ENCODE measurements around the gene RITA1.
"Not testable (repeated sequence)": the region's sequence is repeated elsewhere in the genome, so short reads cannot be mapped to it uniquely, and the experiment has no call there.

The RITA1 gene, protein sequence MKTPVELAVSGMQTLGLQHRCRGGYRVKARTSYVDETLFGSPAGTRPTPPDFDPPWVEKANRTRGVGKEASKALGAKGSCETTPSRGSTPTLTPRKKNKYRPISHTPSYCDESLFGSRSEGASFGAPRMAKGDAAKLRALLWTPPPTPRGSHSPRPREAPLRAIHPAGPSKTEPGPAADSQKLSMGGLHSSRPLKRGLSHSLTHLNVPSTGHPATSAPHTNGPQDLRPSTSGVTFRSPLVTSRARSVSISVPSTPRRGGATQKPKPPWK

DNA sequence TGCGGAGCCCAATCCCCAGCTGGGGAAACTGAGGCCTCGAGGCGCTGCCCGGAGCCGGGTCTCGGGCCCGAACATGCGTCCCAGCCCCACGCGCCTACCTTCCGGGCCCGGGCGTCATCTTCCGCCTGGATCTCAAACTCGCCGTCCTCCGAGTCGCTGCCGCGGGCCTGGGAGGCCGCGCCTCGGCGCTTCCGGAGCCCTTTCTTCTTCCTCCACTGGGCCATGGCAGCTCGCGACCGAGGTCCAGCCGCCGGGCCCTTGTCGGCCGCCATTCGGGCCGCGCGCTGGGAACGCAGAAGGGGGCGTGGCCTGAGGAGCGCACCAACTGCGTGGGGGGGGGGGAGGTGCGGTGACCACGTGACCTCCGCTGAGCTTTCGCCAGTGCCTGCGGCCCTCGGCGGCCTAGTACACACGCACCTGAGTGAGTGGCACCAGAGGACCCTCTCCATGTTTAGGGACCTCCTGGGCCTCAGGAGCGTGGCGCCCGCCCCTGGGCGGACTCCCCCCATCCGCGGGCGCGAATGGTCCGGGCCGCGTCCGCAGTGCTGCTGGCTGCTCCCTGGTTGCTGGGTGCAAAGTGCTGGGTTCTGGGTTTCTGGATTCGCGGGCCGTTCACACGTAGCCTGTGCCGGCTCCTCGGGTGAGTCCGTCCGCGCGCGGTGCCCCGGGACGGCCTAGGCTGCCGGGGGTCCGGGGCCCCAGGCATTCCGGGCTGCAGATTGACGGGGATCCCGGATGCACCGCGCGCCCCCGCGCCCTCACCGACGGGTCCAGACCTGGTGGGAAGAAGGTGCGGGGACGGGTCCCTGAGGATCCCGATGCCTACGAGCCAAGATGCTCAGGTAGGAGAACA is at the start of gene RITA1, which contains the start of gene DDX54:
RITA1 (plus strand) TSS at position 542 of the 853 bp plus-strand sequence. CDS start 1,026 bp downstream, outside the sequence.
DDX54 (minus strand) TSS at position 299 of the 853 bp plus-strand sequence; CDS start at position 272, 27 bp downstream.
- DNase-seq: peak; percentile 77

DNA sequence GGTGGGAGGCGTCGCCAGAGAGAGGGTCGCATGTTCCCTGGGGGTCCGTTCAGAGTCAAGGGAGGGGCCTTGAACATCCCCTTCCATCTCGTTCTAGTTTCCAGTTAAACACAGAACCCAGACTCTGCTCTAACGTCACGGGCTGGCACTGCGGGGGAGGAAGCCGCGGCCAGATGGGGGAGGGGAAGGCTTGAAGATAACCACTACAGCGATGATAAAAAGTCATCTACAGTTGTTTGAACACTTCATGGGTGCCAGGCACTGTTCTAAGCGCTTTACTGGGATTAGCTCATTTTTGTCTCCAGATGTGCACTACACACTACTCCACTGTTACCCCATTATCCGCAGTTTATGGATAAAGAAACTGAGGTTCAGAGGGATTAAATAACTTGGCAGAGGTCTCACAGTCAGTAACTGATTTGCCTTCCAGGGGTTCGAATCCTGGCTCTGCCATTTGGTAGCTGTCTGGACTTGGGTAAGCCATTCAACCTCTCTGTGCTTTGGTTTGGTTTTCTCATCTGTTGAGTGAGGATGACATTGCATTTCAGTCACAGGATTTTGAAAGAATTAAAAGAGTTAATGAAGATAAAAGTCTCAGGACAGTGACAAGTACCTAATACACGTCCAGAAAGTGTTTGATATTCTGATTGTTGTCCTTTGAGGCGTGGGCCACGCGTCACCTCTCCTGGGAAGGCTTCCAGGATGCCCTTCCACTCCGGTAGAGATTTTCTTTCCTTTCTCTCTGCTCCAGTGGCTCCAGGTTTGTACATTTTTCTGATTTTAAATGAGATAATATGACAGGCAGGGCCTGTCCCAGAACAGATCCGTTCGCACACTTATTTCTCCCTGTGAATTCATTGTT is 49.2 kb upstream of the RITA1 start:
- peak; percentile 6 for DNase-seq

- no peak for DNase-seq
These were observed 48.5 kb upstream of the RITA1 start for GRCh38 chr12:113136990-113137511.

GRCh38 chr12:113137861-113138783 is 47.4 kb upstream of the RITA1 start:
- DNase-seq: no peak

DNA sequence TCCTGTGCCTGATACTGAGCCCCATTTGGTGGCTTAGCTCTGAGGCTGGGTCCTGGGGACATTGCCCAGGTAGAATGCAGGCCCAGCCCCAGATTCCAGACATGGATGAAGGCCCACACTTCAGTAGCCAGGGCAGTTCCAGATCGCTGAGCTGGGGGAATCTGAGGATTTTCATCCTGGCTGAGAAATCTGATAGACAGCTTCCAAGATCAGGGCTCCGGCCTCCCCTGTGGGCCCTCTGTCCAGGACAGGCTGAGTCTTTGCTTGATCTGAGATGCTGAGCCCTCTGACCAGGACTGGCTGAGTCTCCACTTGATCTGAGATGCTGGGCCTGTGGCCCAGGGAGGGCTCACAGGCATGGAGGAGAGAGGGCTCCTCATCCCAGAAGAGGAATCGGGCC is 46.7 kb upstream of the RITA1 start:
- no peak for DNase-seq

DNA sequence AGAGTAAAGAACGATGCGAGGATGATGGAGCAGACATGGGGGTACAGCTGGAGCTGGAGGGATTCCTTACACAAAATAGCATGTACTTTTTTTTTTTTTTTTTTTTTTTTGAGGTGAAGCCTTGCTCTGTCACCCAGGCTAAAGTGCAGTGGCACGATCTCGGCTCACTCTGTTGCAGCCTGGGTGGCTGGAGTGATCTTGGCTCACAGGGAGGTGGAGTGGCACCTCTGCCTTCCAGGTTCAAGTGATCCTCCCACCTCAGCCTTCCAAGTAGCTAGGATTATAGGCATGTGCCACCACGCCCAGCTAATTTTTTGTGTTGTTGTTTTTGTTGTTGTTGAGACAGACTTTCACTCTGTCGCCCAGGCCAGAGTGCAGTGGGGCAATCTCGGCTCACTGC is 44.8 kb upstream of the RITA1 start:
- DNase-seq: no peak

- DNase-seq: not testable (repeated sequence)
These were observed 43.8 kb upstream of the RITA1 start for GRCh38 chr12:113141716-113142115.

DNA sequence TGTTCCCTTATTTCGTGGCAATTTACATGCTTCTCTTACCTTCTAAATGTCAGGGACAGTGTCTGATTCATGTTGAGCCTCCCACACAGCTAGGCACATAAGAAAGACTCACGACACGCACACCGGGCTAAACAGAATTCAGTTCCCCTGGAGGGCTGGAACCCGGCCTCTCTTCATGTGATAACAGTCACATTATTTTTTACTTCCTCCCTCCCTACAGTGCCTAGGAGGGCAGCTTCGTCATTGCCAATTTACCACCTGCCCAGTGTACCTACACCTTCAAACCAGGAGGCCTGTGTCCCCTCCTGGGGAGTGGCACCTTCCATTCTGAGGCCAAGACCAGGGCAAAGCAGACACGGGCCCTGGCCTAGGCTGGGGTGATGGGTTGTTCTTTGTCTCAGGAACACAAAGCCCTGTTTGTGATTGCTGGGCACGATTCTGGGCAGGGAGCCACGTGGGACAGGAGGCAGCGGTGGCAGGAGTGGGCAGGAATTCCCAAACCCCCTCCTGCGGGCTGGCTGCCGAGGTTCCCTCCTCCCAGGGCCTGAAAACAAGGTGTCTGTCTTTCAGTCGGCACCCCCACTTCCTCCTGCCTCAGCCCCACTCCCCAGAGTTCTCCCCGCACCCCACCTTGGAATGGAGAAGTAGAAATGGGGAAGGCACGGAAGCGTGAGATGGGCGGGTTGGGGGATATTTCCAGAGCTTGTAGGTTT is 43.2 kb upstream of the RITA1 start:
- no peak for DNase-seq

GRCh38 chr12:113142886-113143332 is 42.6 kb upstream of the RITA1 start:
- no peak for DNase-seq

GRCh38 chr12:113143959-113144358 is 41.6 kb upstream of the RITA1 start:
- no peak for DNase-seq

DNA sequence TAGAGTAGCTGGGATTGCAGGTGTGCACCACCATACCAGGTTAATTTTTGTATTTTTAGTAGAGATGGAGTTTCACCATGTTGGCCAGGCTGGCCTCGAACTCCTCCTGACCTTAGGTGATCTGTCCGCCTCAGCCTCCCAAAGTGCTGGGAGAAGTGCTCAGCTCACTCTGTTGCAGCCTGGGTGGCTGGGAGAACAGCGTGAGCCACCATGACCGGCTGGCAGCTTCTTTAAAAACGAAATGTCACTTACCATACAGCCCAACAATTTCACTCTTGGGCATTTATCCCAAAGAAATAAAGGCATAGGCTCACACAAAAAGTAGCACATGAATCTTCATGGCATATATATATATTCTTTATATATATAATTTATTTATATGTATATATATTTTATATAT is 40.7 kb upstream of the RITA1 start:
- no peak for DNase-seq

DNA sequence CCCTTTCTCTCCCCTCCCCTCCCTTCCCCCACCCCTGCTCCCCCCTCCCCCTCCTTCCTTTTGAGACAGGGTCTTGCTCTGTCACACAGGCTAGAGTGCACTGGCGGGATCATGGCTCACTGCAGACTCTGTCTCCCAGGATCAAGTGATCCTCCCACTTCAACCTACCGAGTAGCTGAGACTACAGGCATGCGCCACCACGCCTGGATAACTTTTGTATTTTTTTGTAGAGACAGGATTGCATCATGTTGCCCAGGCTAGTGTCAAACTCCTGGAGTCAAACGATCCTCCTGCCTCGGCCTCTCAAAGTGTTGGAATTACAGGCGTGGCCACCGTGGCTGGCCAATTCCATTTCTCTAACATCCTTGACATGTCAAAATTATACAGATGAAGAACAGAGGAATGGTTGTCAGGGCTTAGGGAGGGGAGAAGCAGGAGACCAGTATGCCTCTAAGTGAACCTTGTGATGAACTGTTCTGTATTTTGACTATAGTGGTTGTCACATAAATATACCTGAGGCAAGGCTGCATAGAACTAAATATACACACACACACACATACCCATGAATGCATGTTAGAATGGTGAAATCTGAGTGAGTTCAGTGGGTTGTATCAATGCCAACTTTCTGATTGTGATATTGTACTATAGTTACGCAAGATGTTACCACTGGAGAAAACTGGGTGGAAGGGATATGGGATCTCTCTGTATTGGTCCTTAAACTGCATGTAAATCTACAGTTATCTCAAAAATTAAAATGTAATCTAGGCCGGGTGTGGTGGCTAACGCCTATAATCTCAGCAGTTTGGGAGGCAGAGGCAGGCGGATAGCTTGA is 39.6 kb upstream of the RITA1 start:
- no peak for DNase-seq

DNA sequence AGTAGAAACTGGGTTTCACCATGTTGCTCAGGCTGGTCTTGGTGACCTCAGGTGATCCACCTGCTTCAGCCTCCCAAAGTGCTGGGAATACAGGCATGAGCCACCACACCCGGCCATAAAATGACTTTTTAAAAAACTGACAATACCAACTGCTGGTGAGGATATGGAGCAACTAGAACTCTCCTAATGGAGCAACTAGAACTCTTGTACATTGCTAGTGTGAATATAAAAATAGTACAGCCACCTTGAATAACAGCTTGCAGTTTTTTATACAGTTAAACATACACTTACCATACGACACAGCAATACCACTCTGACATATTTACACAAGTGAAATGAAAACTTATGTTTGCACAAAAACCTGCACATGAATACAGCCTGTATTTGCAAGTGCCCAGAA is 38.5 kb upstream of the RITA1 start:
- no peak for DNase-seq

DNA sequence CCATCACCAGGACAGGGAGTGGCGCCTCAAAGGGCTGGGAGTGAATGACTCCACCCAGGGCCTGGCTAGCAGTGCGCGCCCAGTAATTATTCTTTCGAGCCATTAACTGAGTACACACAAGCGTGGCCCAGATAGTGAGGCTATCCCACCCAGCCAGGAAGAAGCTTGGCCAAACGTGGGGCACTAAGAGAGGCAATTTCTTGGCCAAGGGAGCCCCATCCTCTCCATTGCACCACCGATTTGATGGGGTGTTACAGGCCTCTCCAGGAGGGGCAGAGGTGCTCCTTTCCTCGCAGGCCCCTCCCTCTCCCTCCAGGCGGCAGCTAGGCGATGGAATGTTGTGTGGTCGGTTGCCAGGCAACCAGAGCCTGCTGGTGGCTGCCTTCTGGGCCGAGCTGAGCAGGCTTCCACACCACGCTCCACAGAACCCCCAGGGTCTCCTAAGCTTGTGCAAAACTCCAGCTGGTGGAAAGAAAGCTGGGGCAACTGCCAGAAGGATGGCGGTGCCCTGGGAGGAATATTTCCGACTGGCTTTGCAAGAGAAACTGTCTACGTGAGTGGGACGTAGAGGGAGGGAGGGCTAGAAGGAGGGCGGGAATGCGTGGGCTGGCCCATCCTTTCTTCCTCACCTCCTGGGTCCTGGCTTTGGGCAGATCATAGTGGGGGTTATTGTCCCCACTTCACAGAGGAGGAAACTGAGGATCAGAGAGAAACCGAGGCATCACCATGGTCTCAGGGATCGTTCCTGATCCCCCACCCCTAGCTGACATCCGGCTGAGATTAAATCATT is 36.0 kb upstream of the RITA1 start, which contains the start of gene CFAP73:
CFAP73 (plus strand) TSS at position 364 of the 790 bp plus-strand sequence; CDS start at position 498, 134 bp downstream.
- DNase-seq: no peak

DNA sequence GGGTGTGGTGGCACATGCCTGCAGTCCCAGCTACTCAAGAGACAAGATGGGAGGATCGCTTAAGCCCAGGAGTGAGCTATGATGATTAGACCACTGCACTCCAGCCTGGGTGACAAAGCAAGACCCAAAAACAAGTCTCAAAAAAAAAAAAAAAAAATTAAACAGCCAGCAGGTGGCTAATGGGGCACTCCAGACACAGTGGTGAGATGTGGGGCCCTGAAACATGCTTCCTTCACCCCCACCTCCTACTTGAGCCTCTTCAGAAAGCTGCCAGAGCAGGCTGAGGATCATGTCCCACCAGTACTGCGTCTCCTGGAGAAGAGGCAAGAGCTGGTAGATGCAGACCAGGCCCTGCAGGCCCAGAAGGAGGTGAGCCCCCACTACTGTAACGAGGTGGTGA is 33.9 kb upstream of the RITA1 start:
- no peak for DNase-seq

GRCh38 chr12:113152196-113152834 is 33.2 kb upstream of the RITA1 start:
- no peak for DNase-seq

DNA sequence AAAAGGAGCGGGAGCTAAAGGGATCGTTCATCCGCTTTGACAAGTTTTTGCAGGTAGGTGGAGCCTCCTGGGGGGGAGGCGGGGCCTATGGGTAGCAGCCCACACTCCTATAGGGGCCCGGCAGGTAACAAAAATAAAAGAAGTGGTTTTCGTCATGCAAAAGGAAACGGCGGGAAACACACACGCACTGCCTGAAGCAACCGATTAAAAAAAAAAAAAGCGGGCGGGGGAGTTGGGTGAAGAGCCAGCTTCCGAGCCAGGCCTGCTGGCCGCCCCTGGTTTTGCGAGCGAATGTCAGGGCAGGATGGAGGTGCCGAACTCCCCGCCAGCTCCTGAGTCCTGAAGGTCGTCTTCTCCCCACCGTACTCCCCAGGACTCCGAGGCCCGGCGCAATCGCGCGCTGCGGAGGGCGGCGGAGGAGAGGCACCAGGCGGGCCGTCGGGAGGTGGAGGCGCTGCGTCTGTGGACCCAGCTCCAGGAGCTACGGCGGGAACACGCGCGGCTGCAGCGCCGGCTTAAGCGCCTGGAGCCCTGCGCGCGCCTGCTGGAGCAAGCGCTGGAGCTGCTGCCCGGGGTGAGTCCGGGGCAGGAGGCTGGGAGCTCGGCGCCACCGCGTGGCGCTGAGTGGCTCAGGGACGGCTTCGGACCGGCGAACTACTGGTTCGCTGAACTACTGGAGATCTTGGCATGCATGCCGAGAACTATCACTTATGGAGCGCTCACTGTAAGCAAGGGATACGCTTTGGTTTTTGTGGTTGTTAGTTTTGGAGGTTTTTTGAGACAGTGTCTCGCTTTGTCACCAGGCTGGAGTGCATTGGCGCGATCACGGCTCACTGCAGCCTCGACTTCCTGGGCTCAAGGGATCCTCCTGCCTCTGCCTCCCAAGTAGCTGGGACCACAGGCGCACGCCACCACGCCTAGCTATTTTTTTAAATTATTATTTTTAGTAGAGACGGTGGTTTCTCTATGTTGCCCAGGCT is 32.4 kb upstream of the RITA1 start:
- peak; percentile 43 for DNase-seq

Data from activated effector memory CD4-positive, alpha-beta T cell treated with Interleukin-2 at 50 U/mL for 16 hours (primary cell).